Motor neuron (in vitro differentiated cells): Measurements from ENCODE around the gene ASB15. TPM values are rescaled to one million over a fixed set of nuclear protein-coding genes. Genes with fewer than 3 reads are reported as not detected.
A peak's percentile ranks its signal among the peaks of the same experiment; 100 is the strongest.

Source experiments
- ATAC-seq, 8 experiments: fragments of 200-7000 bp; cut with Tn5 transposase; replicated peaks in 6 of 8; 2 replicates each; pipeline ENCODE4 v1.8.0; 2021; ENCODE audit warnings: mild to moderate bottlenecking in 8 of 8, moderate library complexity in 8 of 8
- H3K27ac ChIP-seq, 2 donors: fragments of 250-450 bp; sonication (Bioruptor Pico); 2 replicates each; pipeline ENCODE4 v1.9.0; 2021; ENCODE audit warnings: antibody characterized with exemption in 2 of 2, mild to moderate bottlenecking in 2 of 2, moderate library complexity in 1 of 2
- H3K4me1 ChIP-seq, 2 donors: fragments of 250-450 bp; sonication (Bioruptor Pico); replicated peaks in 1 of 2; 2 replicates each; pipeline ENCODE4 v1.6.1; 2021; ENCODE audit warnings: antibody characterized with exemption in 2 of 2, mild to moderate bottlenecking in 2 of 2, moderate library complexity in 1 of 2
- H3K4me3 ChIP-seq, 5 donors: fragments of 250-450 bp; sonication (Bioruptor Pico); 2 replicates each; pipeline ENCODE4 v1.9.0; 2021; ENCODE audit warnings: antibody characterized with exemption in 5 of 5, mild to moderate bottlenecking in 5 of 5, moderate library complexity in 4 of 5
- WGBS, 10 experiments: fragments of 450-650 bp; shearing (Covaris generic); methylation state at CpG; one replicate each; pipeline ENCODE4 v1.0.0; 2022; 5-methylcytosine and 5-hydroxymethylcytosine counted together
- in situ Hi-C, 9 experiments: fragments of 400-800 bp; cut with MboI; loops; one replicate each; pipeline ENCODE4 v1.15.0; 2021; ENCODE audit warnings: low sequenced_read_pairs in 9 of 9, low pct_unique_long_range_greater_than_20kb in 2 of 9; ENCODE audit not compliant: unreplicated experiment in 9 of 9
- total RNA-seq, 8 experiments: library from RNA; unstranded; fragments of 300-600 nt; gene quantifications; 2 replicates each; pipeline versions ENCODE4 v1.2.3 to v1.2.4, GENCODE V29; 2022

Gene ASB15
- total RNA-seq, 8 experiments from 2014 or later: 0.10 to 0.33 TPM; not detected in 6

DNA sequence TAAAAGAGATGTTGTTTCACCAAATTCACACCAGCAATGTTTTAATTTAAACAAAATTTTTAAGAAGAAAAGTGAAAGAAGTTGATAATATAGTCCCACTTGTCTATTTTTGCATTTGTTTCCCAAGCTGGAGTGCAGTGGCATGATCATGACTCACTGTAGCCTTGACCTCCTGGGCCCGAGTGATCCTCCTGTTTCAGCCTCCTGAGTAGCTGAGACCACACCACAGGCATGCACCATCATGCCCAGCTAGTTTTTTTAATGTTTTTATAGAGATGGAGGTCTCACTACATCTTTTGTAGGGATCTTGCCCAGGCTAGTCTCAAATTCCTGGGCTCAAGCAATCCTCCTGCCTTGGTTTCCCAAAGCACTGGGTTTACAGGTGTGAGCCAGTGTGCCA lies 29.9 kb upstream of the ASB15 start:
- ATAC-seq: no peak
- in situ Hi-C loops: no loop called here
- WGBS, 10 experiments: 40 to 100% (median 90%) methylated on average over 1 of the region's 1 CpG; no CpG with 5 or more reads in 5 of the 10 experiments

DNA sequence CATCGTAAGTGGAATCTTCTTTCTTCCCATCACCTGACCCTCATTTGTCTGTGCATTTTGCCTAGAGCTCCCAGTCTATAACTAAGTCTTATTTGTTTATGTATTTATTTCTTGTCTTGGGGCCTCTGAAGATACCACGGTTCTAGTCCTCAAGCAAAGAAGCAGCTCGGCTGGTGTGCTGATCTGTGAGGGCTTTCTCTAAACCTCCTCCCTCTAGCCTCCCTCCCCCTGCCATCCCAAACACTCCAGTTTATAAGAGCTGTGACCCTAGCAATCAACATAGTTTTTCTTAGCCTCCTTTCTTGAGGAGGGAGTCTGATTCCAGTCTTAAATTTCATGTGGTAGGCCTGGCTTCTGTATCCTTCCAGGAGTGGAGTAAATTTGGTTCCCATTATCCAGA lies 28.3 kb upstream of the ASB15 start:
- no peak for ATAC-seq
- Histone ChIP-seq H3K4me1 (no peaks in the 10 kb centered on the region), H3K4me3 (no peak overlapping the region), H3K27ac (no peak overlapping the region)
- in situ Hi-C loops: no loop called here
- 12 to 92% (median 57%) methylated on average over 1 to 3 of the region's 3 CpGs; no CpG with 5 or more reads in 3 of the 10 experiments for WGBS, 10 experiments

More for the DNA sequence above, 29.9 kb upstream of the ASB15 start:
- no peak overlapping the region for H3K4me3 ChIP-seq
- no peaks in the 10 kb centered on the region for H3K4me1 ChIP-seq
- H3K27ac ChIP-seq: no peak overlapping the region

DNA sequence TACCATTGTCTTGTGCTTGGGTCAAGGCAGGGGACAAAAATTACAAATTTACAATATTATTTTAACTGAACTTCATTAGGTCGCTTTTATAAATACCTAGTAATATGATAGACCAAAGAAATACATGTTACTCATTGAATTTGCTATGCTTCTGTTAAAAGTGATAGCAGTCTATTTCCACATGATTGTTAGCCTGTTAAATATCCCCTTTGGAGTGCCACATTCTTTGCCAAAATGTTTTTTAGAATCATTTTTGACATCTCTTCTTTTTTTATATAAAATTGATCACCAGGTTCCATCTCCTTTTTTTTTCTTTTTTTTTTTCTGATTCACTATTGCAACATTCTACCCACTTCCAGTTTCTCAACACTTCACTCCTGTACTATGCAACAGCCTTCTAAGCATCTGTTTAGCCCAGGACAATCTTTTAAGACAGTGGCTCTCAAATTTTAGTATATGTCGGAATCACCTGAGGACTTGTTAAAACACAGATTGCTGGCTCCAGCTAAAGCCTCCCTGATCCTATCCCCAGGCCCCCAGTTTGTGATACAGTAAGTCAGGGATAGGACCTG lies 27.6 kb upstream of the ASB15 start:
- WGBS, 10 experiments: 0 to 100% (median 83%) methylated on average over 1 to 2 of the region's 2 CpGs
- in situ Hi-C loops: no loop called here
- ATAC-seq: no peak
- Histone ChIP-seq H3K27ac (no peak overlapping the region), H3K4me3 (no peak overlapping the region), H3K4me1 (no peaks in the 10 kb centered on the region)

DNA sequence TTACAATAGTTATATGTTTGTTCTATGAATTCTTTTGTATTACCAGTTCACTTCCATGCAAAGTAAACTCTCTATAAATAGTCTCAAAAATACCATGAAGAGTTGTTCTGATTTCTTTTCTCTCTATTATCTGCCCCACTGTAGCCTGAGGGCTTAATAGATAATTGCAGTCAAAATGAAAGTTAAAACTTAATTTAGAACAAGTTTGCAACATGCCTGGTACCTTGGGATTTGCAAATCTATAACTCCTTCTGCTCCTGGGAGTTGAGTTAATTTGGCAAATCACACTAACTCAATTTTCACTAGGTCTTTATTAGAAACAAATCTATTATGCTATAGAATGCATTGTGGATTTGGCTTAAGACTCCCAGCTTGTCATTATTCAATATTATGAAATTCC lies 22.2 kb upstream of the ASB15 start:
- Histone ChIP-seq H3K4me1 (no peaks in the 10 kb centered on the region), H3K27ac (no peak overlapping the region), H3K4me3 (no peak overlapping the region)
- in situ Hi-C loops: no loop called here
- ATAC-seq: no peak

DNA sequence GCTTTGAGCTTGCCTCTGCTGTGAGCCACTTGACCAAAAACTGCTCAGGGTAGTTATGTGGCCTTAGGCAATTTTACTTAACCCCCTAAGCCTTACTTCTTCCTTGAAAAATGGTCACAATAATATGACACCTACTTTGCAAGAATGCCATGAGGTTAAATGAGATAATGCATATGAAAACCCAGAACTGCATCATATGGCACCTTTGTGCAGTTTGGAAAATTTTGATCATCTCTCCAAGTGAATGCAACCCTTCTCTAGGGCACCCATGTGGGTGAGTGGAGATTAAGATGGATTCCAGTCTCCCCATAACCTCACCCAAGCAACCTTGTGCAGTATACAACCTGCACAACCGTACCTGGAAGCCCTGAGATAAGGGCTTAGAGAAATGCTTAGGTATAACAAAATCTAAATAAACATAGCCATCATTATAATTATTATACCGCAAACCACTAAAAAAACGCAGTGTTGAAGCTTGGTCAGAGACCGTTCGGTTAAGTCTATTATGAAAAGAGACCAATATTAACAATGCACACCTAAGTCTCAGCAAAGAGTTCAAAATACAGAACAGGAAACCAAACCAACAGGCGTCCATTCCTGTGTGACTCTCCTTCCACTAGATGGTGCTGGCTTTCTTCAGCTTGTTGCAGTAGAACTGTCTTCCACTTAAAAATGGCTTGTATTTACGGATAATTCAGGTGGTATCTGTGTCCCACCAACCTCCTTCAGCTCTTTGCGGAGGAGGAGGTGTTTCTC lies 21.0 kb upstream of the ASB15 start:
- H3K4me3 ChIP-seq: no peak overlapping the region
- in situ Hi-C loops: no loop called here
- WGBS, 10 experiments: 0 to 88% (median 35%) methylated on average over 3 to 7 of the region's 8 CpGs; no CpG with 5 or more reads in 2 of the 10 experiments
- no peaks in the 10 kb centered on the region for H3K4me1 ChIP-seq
- H3K27ac ChIP-seq: no peak overlapping the region
- peak in 6 of 8 experiments; percentile 44 to 93 (median 76) for ATAC-seq

DNA sequence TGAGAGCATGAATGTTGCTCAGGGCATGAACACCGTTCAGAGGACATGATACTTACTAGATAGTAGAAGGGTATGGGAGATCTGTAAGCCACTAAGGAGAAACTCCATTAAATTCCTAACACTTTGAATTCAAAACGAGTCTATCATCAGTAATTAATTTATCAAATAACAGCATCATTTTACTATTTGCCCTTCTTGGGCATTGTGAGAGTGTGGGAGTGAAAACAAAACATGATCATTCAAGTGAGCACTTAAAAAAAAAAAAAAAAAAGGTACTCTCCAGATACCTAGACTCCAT lies 20.5 kb upstream of the ASB15 start:
- WGBS, 10 experiments: 0 to 80% (median 18%) methylated on average over 1 to 2 of the region's 2 CpGs; no CpG with 5 or more reads in 2 of the 10 experiments
- Histone ChIP-seq H3K4me3 (no peak overlapping the region), H3K27ac (no peak overlapping the region), H3K4me1 (no peaks in the 10 kb centered on the region)
- in situ Hi-C loops: no loop called here
- ATAC-seq: no peak

DNA sequence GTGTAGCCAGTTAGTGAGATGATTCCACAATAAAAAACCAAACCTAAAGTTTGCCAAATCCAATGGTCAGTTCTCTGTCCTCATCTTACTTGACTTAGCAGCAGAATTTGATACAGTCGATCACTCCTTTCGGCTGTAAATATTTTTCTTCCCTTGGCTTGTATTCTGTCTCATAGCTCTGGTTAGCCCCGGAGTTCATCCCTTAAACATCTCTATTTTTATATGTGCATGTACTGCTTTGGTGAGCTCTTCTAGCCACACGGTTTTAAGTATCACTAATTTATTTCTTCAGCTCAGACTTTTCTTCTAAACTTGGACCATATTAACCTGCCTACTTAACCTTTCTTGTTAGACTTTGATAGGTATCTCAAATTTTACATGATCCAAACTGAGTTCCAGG lies 17.8 kb upstream of the ASB15 start:
- WGBS, 10 experiments: 20 to 100% (median 89%) methylated on average over 1 to 4 of the region's 4 CpGs; no CpG with 5 or more reads in 1 of the 10 experiments
- Histone ChIP-seq H3K27ac (no peak overlapping the region), H3K4me3 (no peak overlapping the region), H3K4me1 (no peaks in the 10 kb centered on the region)
- in situ Hi-C loops: no loop called here
- no peak for ATAC-seq

DNA sequence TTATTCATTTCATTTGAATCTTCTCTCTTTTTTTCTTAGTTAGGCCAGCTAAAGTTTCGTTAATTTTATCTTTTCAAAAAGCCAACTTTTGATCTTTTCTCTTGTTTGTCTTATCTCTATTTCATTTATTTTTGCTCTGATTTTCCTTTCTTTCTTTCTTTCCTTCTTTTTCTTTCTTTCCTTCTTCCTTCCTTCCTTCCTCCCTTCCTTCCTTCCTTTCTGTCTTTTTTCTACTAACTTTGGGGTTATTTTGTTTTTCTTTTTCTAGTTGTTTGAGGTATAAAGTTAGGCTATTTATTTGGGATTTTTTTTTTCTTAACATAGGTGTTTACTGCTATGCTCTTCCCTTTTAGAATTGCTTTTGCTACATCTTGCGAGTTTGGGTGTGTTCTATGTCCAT lies 13.2 kb upstream of the ASB15 start:
- Histone ChIP-seq H3K4me3 (no peak overlapping the region), H3K27ac (no peak overlapping the region), H3K4me1 (no peaks in the 10 kb centered on the region)
- in situ Hi-C loops: no loop called here
- WGBS, 10 experiments: 0 to 100% (median 85%) methylated on average over 1 to 2 of the region's 2 CpGs
- no peak for ATAC-seq

DNA sequence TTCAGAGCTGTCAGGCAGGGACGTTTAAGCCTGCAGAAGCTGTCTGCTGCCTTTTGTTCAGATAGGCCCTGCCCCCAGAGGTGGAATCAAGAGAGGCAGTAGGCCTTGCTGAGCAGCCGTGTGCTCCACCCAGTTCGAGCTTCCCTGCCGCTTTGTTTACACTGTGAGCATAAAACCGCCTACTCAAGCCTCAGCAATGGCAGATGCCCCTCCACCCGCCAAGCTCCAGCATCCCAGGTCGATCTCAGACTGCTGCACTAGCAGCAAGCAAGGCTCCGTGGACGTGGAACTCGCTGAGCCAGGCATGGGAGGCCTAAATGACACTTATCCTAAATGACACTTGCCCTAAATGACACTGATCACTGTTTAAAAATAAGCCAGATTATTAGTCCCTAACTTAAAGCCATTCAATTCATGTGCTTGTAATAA lies 6.8 kb upstream of the ASB15 start:
- WGBS, 10 experiments: 0 to 80% (median 9%) methylated on average over 1 to 8 of the region's 10 CpGs; no CpG with 5 or more reads in 2 of the 10 experiments
- Histone ChIP-seq H3K4me3 (no peak overlapping the region), H3K4me1 (peaks cover 8% of the 10 kb centered on the region in 2 donors), H3K27ac (peak overlapping the region in 1 of 2 donors; percentile 19)
- ATAC-seq: peak in 6 of 8 experiments; percentile 26 to 55 (median 48)
- in situ Hi-C loops: no loop called here

DNA sequence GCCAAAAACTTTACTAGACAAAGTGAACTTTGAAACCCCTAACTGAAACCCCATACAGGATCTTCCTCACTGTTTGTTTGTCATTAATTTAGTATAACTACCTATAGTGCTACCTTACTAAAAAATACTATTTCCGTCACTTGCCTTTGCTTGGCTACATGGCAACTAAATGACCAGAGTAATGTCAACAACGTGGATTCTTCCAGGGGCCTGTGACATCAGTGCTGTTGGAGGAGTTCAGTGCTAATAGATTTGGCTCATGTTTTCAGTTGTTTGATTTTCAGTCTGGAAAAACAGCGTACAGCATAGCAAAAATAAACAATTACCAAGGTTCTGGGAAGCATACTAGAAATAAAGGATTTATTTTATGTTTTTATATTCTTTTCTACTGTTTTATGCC lies 3.0 kb upstream of the ASB15 start:
- in situ Hi-C loops: no loop called here
- 33 to 100% (median 65%) methylated on average over 1 to 3 of the region's 3 CpGs; no CpG with 5 or more reads in 2 of the 10 experiments for WGBS, 10 experiments
- H3K4me3 ChIP-seq: no peak overlapping the region
- H3K4me1 ChIP-seq: peaks cover 8% of the 10 kb centered on the region in 2 donors
- no peak overlapping the region for H3K27ac ChIP-seq
- peak in 1 of 8 experiments; percentile 80 for ATAC-seq

DNA sequence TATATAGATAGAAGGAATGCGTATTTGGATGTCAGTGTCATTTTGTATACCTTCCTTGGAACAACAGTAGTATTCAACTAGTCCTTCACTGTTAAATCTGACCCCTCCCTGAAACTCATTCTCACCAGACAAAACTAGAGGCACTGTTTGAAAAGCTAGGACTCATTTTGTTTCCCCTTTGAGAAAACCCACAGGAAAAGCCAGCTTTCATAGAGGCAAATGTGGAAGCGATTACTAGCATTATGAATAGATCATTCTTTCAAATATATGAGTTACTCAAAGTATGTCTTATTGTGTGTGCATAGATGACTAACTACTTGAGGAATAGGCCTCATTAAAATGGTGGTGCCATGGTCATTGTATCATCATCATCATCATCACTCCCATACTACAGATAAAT lies 1.9 kb upstream of the ASB15 start:
- Histone ChIP-seq H3K4me3 (no peak overlapping the region), H3K4me1 (peaks cover 3 to 5% of the 10 kb centered on the region in 2 donors), H3K27ac (no peak overlapping the region)
- no peak for ATAC-seq
- in situ Hi-C loops: no loop called here
- 25 to 100% (median 86%) methylated on average over 1 to 2 of the region's 2 CpGs; no CpG with 5 or more reads in 3 of the 10 experiments for WGBS, 10 experiments

DNA sequence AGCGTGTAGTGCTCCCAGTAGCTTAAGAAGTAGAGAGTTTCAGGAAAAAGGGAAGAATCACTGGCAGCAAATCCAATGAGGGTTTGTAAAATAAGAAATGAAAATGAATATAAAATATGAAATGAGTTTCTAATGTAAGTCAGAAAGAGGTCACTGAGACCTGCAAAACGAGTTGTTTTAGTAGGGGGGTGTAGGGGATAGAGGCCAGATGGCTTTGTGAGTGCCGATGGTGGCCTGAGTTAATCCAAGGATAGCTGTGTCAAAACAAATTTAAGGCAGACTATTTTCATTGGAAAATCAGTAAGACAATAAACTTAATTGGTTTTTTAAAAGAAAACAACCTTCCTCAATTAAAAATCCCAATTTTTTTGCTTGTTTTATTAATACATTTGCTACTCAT lies 745 bp upstream of the ASB15 start:
- ATAC-seq: no peak
- H3K27ac ChIP-seq: no peak overlapping the region
- in situ Hi-C loops: no loop called here
- H3K4me3 ChIP-seq: no peak overlapping the region
- 24 to 94% (median 70%) methylated on average over 3 of the region's 3 CpGs for WGBS, 10 experiments
- peaks cover 0 to 3% of the 10 kb centered on the region in 2 donors for H3K4me1 ChIP-seq

DNA sequence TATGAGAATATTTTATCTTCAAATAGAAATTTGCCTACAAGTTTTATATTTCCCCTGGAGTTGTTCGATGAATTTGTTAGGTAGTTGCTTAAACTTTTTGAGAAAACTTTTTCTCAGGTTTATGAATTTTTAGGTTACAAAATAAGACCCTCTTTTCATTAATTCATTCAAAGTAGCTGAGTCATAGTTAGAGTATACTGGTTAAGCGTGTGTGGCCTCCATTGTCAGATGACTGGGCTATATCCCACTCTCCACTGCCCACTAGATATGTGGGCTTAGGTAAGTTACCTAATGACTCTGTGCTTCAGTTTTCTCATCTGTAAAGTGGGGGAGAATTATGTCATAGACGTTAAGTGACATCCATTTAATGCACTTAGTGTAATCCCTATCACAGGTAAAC lies 1.0 kb downstream of the ASB15 start:
- in situ Hi-C loops: no loop called here
- ATAC-seq: no peak
- H3K4me1 ChIP-seq: no peaks in the 10 kb centered on the region

DNA sequence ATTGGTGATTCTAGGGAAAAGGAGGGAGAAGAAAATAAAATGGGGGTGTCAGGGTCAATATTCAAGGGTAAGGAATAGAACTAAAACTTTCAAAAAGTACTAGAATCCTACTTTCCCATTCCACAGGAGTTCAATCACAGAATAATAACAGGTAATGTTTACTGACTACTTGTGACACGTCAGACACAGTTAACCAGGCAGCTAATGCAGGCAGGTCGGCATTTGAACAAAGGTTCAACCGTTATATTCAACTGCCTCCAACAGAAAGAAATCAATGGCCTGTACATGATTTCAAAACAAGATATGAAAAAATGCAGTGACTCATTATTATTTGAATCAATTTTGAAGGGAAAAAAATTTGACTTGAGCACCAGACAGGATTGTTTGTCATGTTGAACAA lies 3.1 kb downstream of the ASB15 start:
- Histone ChIP-seq H3K4me3 (no peak overlapping the region), H3K4me1 (peaks cover 8 to 11% of the 10 kb centered on the region in 2 donors), H3K27ac (no peak overlapping the region)
- no peak for ATAC-seq
- in situ Hi-C loops: no loop called here
- 0 to 70% (median 47%) methylated on average over 1 to 3 of the region's 3 CpGs for WGBS, 10 experiments

More for the DNA sequence above, 1.0 kb downstream of the ASB15 start:
- Histone ChIP-seq H3K4me3 (no peak overlapping the region), H3K27ac (no peak overlapping the region)
- 14 to 100% (median 84%) methylated on average over 1 to 3 of the region's 3 CpGs for WGBS, 10 experiments
